WTC11 (cell line): ENCODE measurements around the gene RGS6. TPM values are rescaled to one million over a fixed set of nuclear protein-coding genes. Genes with fewer than 3 reads are reported as not detected.

Experiments used
- ATAC-seq: fragments of 200-7000 bp; cut with Tn5 transposase; 2 replicates; pipeline ENCODE4 v1.10.0; 2021; ENCODE audit warnings: mild to moderate bottlenecking, moderate library complexity
- CTCF ChIA-PET: fragments of 300-600 bp; sonication (Branson Sonifier 250); formaldehyde crosslinking; loops from one replicate; lab custom pipeline; 2021; ENCODE audit warnings: antibody characterized with exemption; lab: Charles Lee
- POLR2A ChIA-PET: fragments of 350-600 bp; sonication (Branson Sonifier 250); formaldehyde crosslinking; loops from one replicate; lab custom pipeline; 2021; ENCODE audit warnings: antibody characterized with exemption; lab: Charles Lee
- DNase-seq: peaks from one replicate; pipeline ENCODE4 v3.0.0; 2021; ENCODE audit warnings: low spot score
- H3K27ac Mint-ChIP-seq: 2 replicates; pipeline ENCODE4 v1.8.0; 2021; ENCODE audit warnings: mixed read lengths
- H3K27me3 Mint-ChIP-seq: 2 replicates; pipeline ENCODE4 v1.8.0; 2021; ENCODE audit warnings: low read depth, mild to moderate bottlenecking, moderate library complexity, mixed read lengths
- H3K36me3 Mint-ChIP-seq: 2 replicates; pipeline ENCODE4 v1.8.0; 2021; ENCODE audit warnings: mixed read lengths
- H3K4me1 Mint-ChIP-seq: 2 replicates; pipeline ENCODE4 v1.8.0; 2022; ENCODE audit warnings: mixed read lengths
- H3K4me3 Mint-ChIP-seq: 2 replicates; pipeline ENCODE4 v1.8.0; 2021; ENCODE audit warnings: mild to moderate bottlenecking, moderate library complexity, mixed read lengths
- H3K9me3 Mint-ChIP-seq: 2 replicates; pipeline ENCODE4 v1.8.0; 2021; ENCODE audit warnings: mixed read lengths
- ATF1 ChIP-seq: sonication (generic); formaldehyde crosslinking; IDR thresholded peaks from 2 replicates; pipeline ENCODE4 v1.8.1; 2023; ENCODE audit warnings: mild to moderate bottlenecking, moderate library complexity, missing genetic modification reagents
- CREM ChIP-seq: sonication (generic); formaldehyde crosslinking; IDR thresholded peaks from 2 replicates; pipeline ENCODE4 v1.8.1; 2022; ENCODE audit warnings: mild to moderate bottlenecking, missing genetic modification reagents, moderate library complexity
- FOXP1 ChIP-seq: sonication (generic); formaldehyde crosslinking; IDR thresholded peaks from 2 replicates; pipeline ENCODE4 v1.8.0; 2022; ENCODE audit warnings: missing genetic modification reagents, mild to moderate bottlenecking, moderate library complexity, borderline replicate concordance
- HMGA2 ChIP-seq: fragments of 250-450 bp; sonication (Bioruptor Pico); IDR thresholded peaks from 2 replicates; pipeline ENCODE4 v1.4.0; 2021; ENCODE audit warnings: mild to moderate bottlenecking, moderate library complexity
- JUN ChIP-seq: sonication (generic); formaldehyde crosslinking; IDR thresholded peaks from 2 replicates; pipeline ENCODE4 v1.8.0; 2023; ENCODE audit warnings: mild to moderate bottlenecking, missing genetic modification reagents
- KAT7 ChIP-seq: sonication (generic); formaldehyde crosslinking; IDR thresholded peaks from 2 replicates; pipeline ENCODE4 v1.8.1; 2023; ENCODE audit warnings: missing genetic modification reagents, mild to moderate bottlenecking, borderline replicate concordance
- MYBL2 ChIP-seq: sonication (generic); formaldehyde crosslinking; IDR thresholded peaks from 2 replicates; pipeline ENCODE4 v1.8.1; 2023; ENCODE audit warnings: mild to moderate bottlenecking, moderate library complexity, missing genetic modification reagents
- NFATC4 ChIP-seq: fragments of 250-450 bp; sonication (Bioruptor Pico); IDR thresholded peaks from 2 replicates; pipeline ENCODE4 v1.9.0; 2021; ENCODE audit warnings: mild to moderate bottlenecking
- PRRX2 ChIP-seq: fragments of 250-450 bp; sonication (Bioruptor Pico); IDR thresholded peaks from 2 replicates; pipeline ENCODE4 v1.8.0; 2021; ENCODE audit warnings: mild to moderate bottlenecking
- TP53 ChIP-seq: sonication (generic); formaldehyde crosslinking; IDR thresholded peaks from 2 replicates; pipeline ENCODE4 v1.8.1; 2023; ENCODE audit warnings: mild to moderate bottlenecking, missing genetic modification reagents
- ZNF138 ChIP-seq: sonication (generic); formaldehyde crosslinking; conservative IDR thresholded peaks from 2 replicates; pipeline ENCODE4 v1.8.1; 2022; ENCODE audit warnings: mild to moderate bottlenecking, moderate library complexity, missing genetic modification reagents
- ZSCAN18 ChIP-seq: fragments of 250-450 bp; sonication (Bioruptor Pico); IDR thresholded peaks from 2 replicates; pipeline ENCODE4 v2.1.2; 2022; ENCODE audit warnings: mild to moderate bottlenecking, moderate library complexity
- total RNA-seq: library from RNA; stranded (reverse); gene quantifications from 3 replicates; pipeline ENCODE4 v1.2.3, GENCODE V29; 2021
- TF ChIP-seq, protein P1 (sequence below): sonication (generic); formaldehyde crosslinking; IDR thresholded peaks from 2 replicates; pipeline ENCODE4 v1.8.1; 2023; ENCODE audit warnings: mild to moderate bottlenecking, missing genetic modification reagents, moderate library complexity
- TF ChIP-seq, protein P2 (sequence below): sonication (generic); formaldehyde crosslinking; IDR thresholded peaks from 2 replicates; pipeline ENCODE4 v1.8.0; 2022; ENCODE audit warnings: mild to moderate bottlenecking, missing genetic modification reagents
- TF ChIP-seq, protein P3 (sequence below): sonication (generic); formaldehyde crosslinking; IDR thresholded peaks from 2 replicates; pipeline ENCODE4 v1.8.0; 2022; ENCODE audit warnings: missing genetic modification reagents
- TF ChIP-seq, protein P4 (sequence below): sonication (generic); formaldehyde crosslinking; IDR thresholded peaks from 2 replicates; pipeline ENCODE4 v1.8.1; 2022; ENCODE audit warnings: mild to moderate bottlenecking, missing genetic modification reagents, moderate library complexity, borderline replicate concordance
- TF ChIP-seq, protein P5 (sequence below): fragments of 250-450 bp; sonication (Bioruptor Pico); IDR thresholded peaks from 2 replicates; pipeline ENCODE4 v1.9.0; 2021; ENCODE audit warnings: moderate library complexity, mild to moderate bottlenecking, inconsistent platforms, borderline replicate concordance
- TF ChIP-seq, protein P6 (sequence below): fragments of 250-450 bp; sonication (Bioruptor Pico); conservative IDR thresholded peaks from 2 replicates; pipeline ENCODE4 v1.9.0; 2021; ENCODE audit warnings: mild to moderate bottlenecking

The RGS6 gene
- total RNA-seq, 1 experiment from 2014 or later = 1.0 TPM

- POLR2A ChIA-PET = no interaction called here
- DNase-seq = no peak
- TF ChIP-seq ZSCAN18 (CRISPR knock-in tag) (no peak), KAT7 (no peak), CREM (CRISPR knock-in tag) (no peak), TP53 (CRISPR knock-in tag) (no peak), JUN (CRISPR knock-in tag) (no peak), MYBL2 (CRISPR knock-in tag) (no peak), ATF1 (CRISPR knock-in tag) (no peak), PRRX2 (CRISPR knock-in tag) (no peak), FOXP1 (CRISPR knock-in tag) (no peak), NFATC4 (no peak), ZNF138 (no peak), HMGA2 (CRISPR knock-in tag) (no peak)
- TF ChIP-seq, protein P1, sequence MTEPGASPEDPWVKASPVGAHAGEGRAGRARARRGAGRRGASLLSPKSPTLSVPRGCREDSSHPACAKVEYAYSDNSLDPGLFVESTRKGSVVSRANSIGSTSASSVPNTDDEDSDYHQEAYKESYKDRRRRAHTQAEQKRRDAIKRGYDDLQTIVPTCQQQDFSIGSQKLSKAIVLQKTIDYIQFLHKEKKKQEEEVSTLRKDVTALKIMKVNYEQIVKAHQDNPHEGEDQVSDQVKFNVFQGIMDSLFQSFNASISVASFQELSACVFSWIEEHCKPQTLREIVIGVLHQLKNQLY (CRISPR knock-in tag) = no peak
- TF ChIP-seq, protein P2, sequence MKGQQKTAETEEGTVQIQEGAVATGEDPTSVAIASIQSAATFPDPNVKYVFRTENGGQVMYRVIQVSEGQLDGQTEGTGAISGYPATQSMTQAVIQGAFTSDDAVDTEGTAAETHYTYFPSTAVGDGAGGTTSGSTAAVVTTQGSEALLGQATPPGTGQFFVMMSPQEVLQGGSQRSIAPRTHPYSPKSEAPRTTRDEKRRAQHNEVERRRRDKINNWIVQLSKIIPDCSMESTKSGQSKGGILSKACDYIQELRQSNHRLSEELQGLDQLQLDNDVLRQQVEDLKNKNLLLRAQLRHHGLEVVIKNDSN = no peak
- TF ChIP-seq, protein P3, sequence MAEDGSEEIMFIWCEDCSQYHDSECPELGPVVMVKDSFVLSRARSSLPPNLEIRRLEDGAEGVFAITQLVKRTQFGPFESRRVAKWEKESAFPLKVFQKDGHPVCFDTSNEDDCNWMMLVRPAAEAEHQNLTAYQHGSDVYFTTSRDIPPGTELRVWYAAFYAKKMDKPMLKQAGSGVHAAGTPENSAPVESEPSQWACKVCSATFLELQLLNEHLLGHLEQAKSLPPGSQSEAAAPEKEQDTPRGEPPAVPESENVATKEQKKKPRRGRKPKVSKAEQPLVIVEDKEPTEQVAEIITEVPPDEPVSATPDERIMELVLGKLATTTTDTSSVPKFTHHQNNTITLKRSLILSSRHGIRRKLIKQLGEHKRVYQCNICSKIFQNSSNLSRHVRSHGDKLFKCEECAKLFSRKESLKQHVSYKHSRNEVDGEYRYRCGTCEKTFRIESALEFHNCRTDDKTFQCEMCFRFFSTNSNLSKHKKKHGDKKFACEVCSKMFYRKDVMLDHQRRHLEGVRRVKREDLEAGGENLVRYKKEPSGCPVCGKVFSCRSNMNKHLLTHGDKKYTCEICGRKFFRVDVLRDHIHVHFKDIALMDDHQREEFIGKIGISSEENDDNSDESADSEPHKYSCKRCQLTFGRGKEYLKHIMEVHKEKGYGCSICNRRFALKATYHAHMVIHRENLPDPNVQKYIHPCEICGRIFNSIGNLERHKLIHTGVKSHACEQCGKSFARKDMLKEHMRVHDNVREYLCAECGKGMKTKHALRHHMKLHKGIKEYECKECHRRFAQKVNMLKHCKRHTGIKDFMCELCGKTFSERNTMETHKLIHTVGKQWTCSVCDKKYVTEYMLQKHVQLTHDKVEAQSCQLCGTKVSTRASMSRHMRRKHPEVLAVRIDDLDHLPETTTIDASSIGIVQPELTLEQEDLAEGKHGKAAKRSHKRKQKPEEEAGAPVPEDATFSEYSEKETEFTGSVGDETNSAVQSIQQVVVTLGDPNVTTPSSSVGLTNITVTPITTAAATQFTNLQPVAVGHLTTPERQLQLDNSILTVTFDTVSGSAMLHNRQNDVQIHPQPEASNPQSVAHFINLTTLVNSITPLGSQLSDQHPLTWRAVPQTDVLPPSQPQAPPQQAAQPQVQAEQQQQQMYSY (CRISPR knock-in tag) = no peak
- TF ChIP-seq, protein P4, sequence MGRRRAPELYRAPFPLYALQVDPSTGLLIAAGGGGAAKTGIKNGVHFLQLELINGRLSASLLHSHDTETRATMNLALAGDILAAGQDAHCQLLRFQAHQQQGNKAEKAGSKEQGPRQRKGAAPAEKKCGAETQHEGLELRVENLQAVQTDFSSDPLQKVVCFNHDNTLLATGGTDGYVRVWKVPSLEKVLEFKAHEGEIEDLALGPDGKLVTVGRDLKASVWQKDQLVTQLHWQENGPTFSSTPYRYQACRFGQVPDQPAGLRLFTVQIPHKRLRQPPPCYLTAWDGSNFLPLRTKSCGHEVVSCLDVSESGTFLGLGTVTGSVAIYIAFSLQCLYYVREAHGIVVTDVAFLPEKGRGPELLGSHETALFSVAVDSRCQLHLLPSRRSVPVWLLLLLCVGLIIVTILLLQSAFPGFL (CRISPR knock-in tag) = no peak
- TF ChIP-seq, protein P5, sequence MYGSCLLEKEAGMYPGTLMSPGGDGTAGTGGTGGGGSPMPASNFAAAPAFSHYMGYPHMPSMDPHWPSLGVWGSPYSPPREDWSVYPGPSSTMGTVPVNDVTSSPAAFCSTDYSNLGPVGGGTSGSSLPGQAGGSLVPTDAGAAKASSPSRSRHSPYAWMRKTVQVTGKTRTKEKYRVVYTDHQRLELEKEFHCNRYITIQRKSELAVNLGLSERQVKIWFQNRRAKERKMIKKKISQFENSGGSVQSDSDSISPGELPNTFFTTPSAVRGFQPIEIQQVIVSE = no peak
- TF ChIP-seq, protein P6, sequence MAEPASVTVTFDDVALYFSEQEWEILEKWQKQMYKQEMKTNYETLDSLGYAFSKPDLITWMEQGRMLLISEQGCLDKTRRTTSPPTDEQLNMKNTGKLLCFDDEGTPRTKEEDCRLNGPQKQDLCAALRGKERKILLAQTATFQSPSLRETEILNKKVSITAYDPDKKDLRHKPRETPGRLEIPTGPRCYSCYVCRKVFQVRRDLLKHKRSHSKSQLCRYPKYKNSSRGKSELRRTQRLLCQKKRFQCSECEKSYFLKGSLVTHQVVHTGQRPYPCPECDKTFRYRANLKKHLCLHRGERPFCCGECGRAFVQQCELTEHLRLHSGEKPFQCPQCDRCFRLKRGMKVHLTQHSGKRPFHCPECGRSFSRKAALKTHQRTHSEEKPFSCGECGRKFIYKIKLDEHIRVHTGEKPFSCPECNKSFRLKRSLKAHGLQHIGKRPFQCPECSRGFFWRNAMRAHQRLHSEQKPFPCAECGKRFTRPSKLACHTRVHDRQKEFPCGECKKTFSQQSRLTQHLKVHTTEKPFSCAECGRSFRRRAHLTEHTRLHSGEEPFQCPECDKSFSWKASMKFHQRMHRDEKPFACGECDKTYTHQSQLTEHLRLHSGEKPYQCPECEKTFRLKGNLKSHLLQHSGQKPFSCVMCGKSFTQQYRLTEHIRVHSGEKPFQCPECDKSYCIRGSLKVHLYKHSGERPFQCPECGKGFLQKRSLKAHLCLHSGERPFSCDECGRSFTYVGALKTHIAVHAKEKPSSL (CRISPR knock-in tag) = no peak
- TF ChIP-seq, all 79 proteins: peak for 0
- CTCF ChIA-PET = interaction anchor here (1.0 kb wide), 1 partner anchor 14 kb away, joined by 5 read pairs; no protein-coding TSS in a partner anchor
- H3K27me3 Mint-ChIP-seq = no peaks in the 10 kb centered on the region; the same call in 1 of the 2 replicates
- peaks cover 27% of the 10 kb centered on the region for H3K9me3 Mint-ChIP-seq
- no peak overlapping the region for H3K27ac Mint-ChIP-seq
- peaks cover under 1% of the 10 kb centered on the region for H3K4me1 Mint-ChIP-seq
- no peak for ATAC-seq
- no peak overlapping the region for H3K4me3 Mint-ChIP-seq
- H3K36me3 Mint-ChIP-seq = peaks cover 10% of the 10 kb centered on the region
Measured at GRCh38 chr14:72499746-72500145, 567.5 kb downstream of the RGS6 start.
